ENCODE measurements around the gene PALLD. TPM values are rescaled to one million over a fixed set of nuclear protein-coding genes. Genes with fewer than 3 reads are reported as not detected.
A peak's percentile ranks its signal among the peaks of the same experiment; 100 is the strongest.

Gene PALLD
- total RNA-seq, 2 donors from 2014 or later, result 440 to 625 TPM

- no peak for ATAC-seq
- intact Hi-C loops (cut with DNase I), result no loop called here
- DNase-seq, result no peak
Measured at GRCh38 chr4:168836490-168836889, 339.6 kb downstream of the PALLD start.

GRCh38 chr4:168837922-168838321 is 341.1 kb downstream of the PALLD start:
- no peak for DNase-seq
- ATAC-seq, result peak in 1 of 2 donors; percentile 17
- intact Hi-C loops (cut with DNase I), result no loop called here

- no peak for DNase-seq
- intact Hi-C loops (cut with DNase I), result no loop called here
Measured at GRCh38 chr4:168839758-168840391, 343.0 kb downstream of the PALLD start.

GRCh38 chr4:168840392-168840763 is 343.5 kb downstream of the PALLD start:
- DNase-seq, result no peak
- ATAC-seq, result peak in 1 of 2 donors; percentile 40
- intact Hi-C loops (cut with DNase I), result no loop called here

More at GRCh38 chr4:168839758-168840391, 343.0 kb downstream of the PALLD start:
- ATAC-seq, result peak; percentile 45

GRCh38 chr4:168841000-168841671 is 344.3 kb downstream of the PALLD start:
- intact Hi-C loops (cut with DNase I), result no loop called here
- peak; percentile 40 for DNase-seq
- ATAC-seq, result peak; percentile 50 to 56

GRCh38 chr4:168841672-168842019 is 344.8 kb downstream of the PALLD start:
- DNase-seq, result no peak
- no peak for ATAC-seq
- intact Hi-C loops (cut with DNase I), result no loop called here

GRCh38 chr4:168842186-168842585 is 345.3 kb downstream of the PALLD start:
- intact Hi-C loops (cut with DNase I), result no loop called here
- no peak for ATAC-seq
- DNase-seq, result no peak

- DNase-seq (no peak), ATAC-seq (no peak)
- intact Hi-C loops (cut with DNase I), result no loop called here
Measured at GRCh38 chr4:168843635-168844034, 346.8 kb downstream of the PALLD start.

- ATAC-seq, result peak in 1 of 2 donors; percentile 24
- intact Hi-C loops (cut with DNase I), result no loop called here
- no peak for DNase-seq
Measured at GRCh38 chr4:168844353-168845049, 347.6 kb downstream of the PALLD start.

- DNase-seq (no peak), ATAC-seq (no peak)
- intact Hi-C loops (cut with DNase I), result no loop called here
Measured at GRCh38 chr4:168845897-168846296, 349.0 kb downstream of the PALLD start.

- DNase-seq, result no peak
- intact Hi-C loops (cut with DNase I), result no loop called here
- no peak for ATAC-seq
Measured at GRCh38 chr4:168846414-168846813, 349.6 kb downstream of the PALLD start.

GRCh38 chr4:168847771-168848502 is 351.1 kb downstream of the PALLD start:
- ATAC-seq (peak; percentile 40 to 50), DNase-seq (no peak)
- intact Hi-C loops (cut with DNase I), result no loop called here

GRCh38 chr4:168849030-168849675 is 352.3 kb downstream of the PALLD start:
- DNase-seq (no peak), ATAC-seq (peak in 1 of 2 donors; percentile 67)
- intact Hi-C loops (cut with DNase I), result no loop called here

- intact Hi-C loops (cut with DNase I), result no loop called here
- no peak for DNase-seq
- peak in 1 of 2 donors; percentile 11 for ATAC-seq
Measured at GRCh38 chr4:168849997-168850396, 353.1 kb downstream of the PALLD start.

GRCh38 chr4:168852387-168852786 is 355.5 kb downstream of the PALLD start:
- intact Hi-C loops (cut with DNase I), result no loop called here
- no peak for ATAC-seq
- no peak for DNase-seq

GRCh38 chr4:168852933-168853713 is 356.3 kb downstream of the PALLD start:
- intact Hi-C loops (cut with DNase I), result no loop called here
- no peak for ATAC-seq
- no peak for DNase-seq

- ATAC-seq (no peak), DNase-seq (no peak)
- intact Hi-C loops (cut with DNase I), result no loop called here
Measured at GRCh38 chr4:168853770-168854169, 356.9 kb downstream of the PALLD start.

GRCh38 chr4:168854350-168854921 is 357.6 kb downstream of the PALLD start:
- intact Hi-C loops (cut with DNase I), result no loop called here
- ATAC-seq, result peak; percentile 39 to 62
- peak; percentile 34 for DNase-seq

Measured in left cardiac atrium (tissue), 4 donors.